GM23338 (cell line): ENCODE measurements around the gene S100A1. TPM values are rescaled to one million over a fixed set of nuclear protein-coding genes. Genes with fewer than 3 reads are reported as not detected.

Experiments used
- ATAC-seq: fragments of 200-7000 bp; cut with Tn5 transposase; 3 replicates; pipeline ENCODE4 v1.9.1; 2020
- DNase-seq: peaks from one replicate; pipeline ENCODE4 v3.0.0-alpha.2; 2015; ENCODE audit warnings: low spot score
- H2AFZ ChIP-seq: fragments of 200-600 bp; sonication (generic); 2 replicates; pipeline ENCODE4 v1.8.0; 2016; ENCODE audit warnings: antibody characterized with exemption, mild to moderate bottlenecking, moderate library complexity
- H3F3A ChIP-seq: fragments of 200-600 bp; sonication (generic); replicated peaks from 2 replicates; pipeline ENCODE4 v1.8.0; 2017; ENCODE audit warnings: antibody characterized with exemption, mixed run types, low read depth
- H3K27ac ChIP-seq: fragments of 200-600 bp; sonication (generic); 2 replicates; pipeline ENCODE4 v1.6.1; 2016; ENCODE audit warnings: low read depth
- H3K27me3 ChIP-seq: fragments of 200-600 bp; sonication (generic); 2 replicates; pipeline ENCODE4 v1.8.0; 2016; ENCODE audit warnings: mild to moderate bottlenecking, mixed run types, moderate library complexity; ENCODE audit not compliant: insufficient read depth
- H3K36me3 ChIP-seq: fragments of 200-600 bp; sonication (generic); 2 replicates; pipeline ENCODE4 v1.8.0; 2016; ENCODE audit warnings: mild to moderate bottlenecking; ENCODE audit not compliant: insufficient read depth
- H3K4me1 ChIP-seq: fragments of 200-600 bp; sonication (generic); 2 replicates; pipeline ENCODE4 v1.8.0; 2016; ENCODE audit warnings: mild to moderate bottlenecking, moderate library complexity; ENCODE audit not compliant: insufficient read depth
- H3K4me2 ChIP-seq: fragments of 200-600 bp; sonication (generic); 2 replicates; pipeline ENCODE4 v1.7.1; 2017; ENCODE audit warnings: mixed run types
- H3K4me3 ChIP-seq: fragments of 200-600 bp; sonication (generic); 2 replicates; pipeline ENCODE4 v1.6.1; 2016; ENCODE audit warnings: mixed run types
- H3K79me2 ChIP-seq: fragments of 200-600 bp; sonication (generic); replicated peaks from 2 replicates; pipeline ENCODE4 v1.8.0; 2017; ENCODE audit warnings: mild to moderate bottlenecking; ENCODE audit not compliant: insufficient read depth
- H3K9me2 ChIP-seq: fragments of 200-600 bp; sonication (generic); 2 replicates; pipeline ENCODE4 v1.8.0; 2017; ENCODE audit not compliant: insufficient read depth
- H4K20me1 ChIP-seq: fragments of 200-600 bp; sonication (generic); replicated peaks from 2 replicates; pipeline ENCODE4 v1.8.0; 2017; ENCODE audit warnings: mild to moderate bottlenecking; ENCODE audit not compliant: insufficient read depth
- H3K27ac Mint-ChIP-seq: 2 replicates; pipeline ENCODE4 v1.8.0; 2020; ENCODE audit warnings: inconsistent platforms, mild to moderate bottlenecking, moderate library complexity, mixed read lengths
- H3K27me3 Mint-ChIP-seq: 3 replicates; pipeline ENCODE4 v1.8.0; 2022; ENCODE audit warnings: low read depth, mild to moderate bottlenecking, moderate library complexity, mixed read lengths, inconsistent platforms; ENCODE audit not compliant: insufficient read depth, poor library complexity
- H3K36me3 Mint-ChIP-seq: 3 replicates; pipeline ENCODE4 v1.8.0; 2021; ENCODE audit warnings: low read depth, mild to moderate bottlenecking, inconsistent platforms, moderate library complexity, mixed read lengths
- H3K4me1 Mint-ChIP-seq: 3 replicates; pipeline ENCODE4 v1.8.0; 2020; ENCODE audit warnings: mild to moderate bottlenecking, inconsistent platforms, mixed read lengths
- H3K4me3 Mint-ChIP-seq: 3 replicates; pipeline ENCODE4 v1.8.0; 2021; ENCODE audit warnings: moderate library complexity, mild to moderate bottlenecking, inconsistent platforms, mixed read lengths
- H3K9me3 Mint-ChIP-seq: 3 replicates; pipeline ENCODE4 v1.8.0; 2020; ENCODE audit warnings: moderate library complexity, mild to moderate bottlenecking, inconsistent platforms, mixed read lengths
- CREB1 ChIP-seq: fragments of 250-450 bp; sonication (Bioruptor Pico); IDR thresholded peaks from 2 replicates; pipeline ENCODE4 v1.5.0; 2020; ENCODE audit warnings: low read depth, mild to moderate bottlenecking, moderate library complexity
- CTCF ChIP-seq, 2 experiments: fragments of 200-600 bp in 1 of 2; sonication (generic) in 1 of 2; conservative IDR thresholded peaks; 2 replicates each; pipeline versions ENCODE4 v1.5.1 to v1.6.1; 2016 to 2017; ENCODE audit warnings: antibody characterized with exemption in 2 of 2, low read depth in 2 of 2, mild to moderate bottlenecking in 2 of 2, moderate library complexity in 1 of 2
- EZH2 ChIP-seq: fragments of 200-600 bp; sonication (generic); IDR thresholded peaks from one replicate; pipeline ENCODE4 v1.8.0; 2017; ENCODE audit warnings: antibody characterized with exemption, mild to moderate bottlenecking, low read depth; ENCODE audit not compliant: unreplicated experiment
- JUNB ChIP-seq: IDR thresholded peaks from one replicate; pipeline ENCODE4 v1.6.1; 2016; ENCODE audit warnings: antibody characterized with exemption; ENCODE audit not compliant: unreplicated experiment
- NANOG ChIP-seq: IDR thresholded peaks from 2 replicates; pipeline ENCODE4 v1.6.1; 2016; ENCODE audit warnings: antibody characterized with exemption, borderline replicate concordance
- POLR2AphosphoS5 ChIP-seq: IDR thresholded peaks from 2 replicates; pipeline ENCODE4 v1.6.1; 2016; ENCODE audit warnings: antibody characterized with exemption, low read depth
- REST ChIP-seq: IDR thresholded peaks from one replicate; pipeline ENCODE4 v1.6.1; 2018; ENCODE audit warnings: antibody characterized with exemption; ENCODE audit not compliant: unreplicated experiment
- STAT1 ChIP-seq: IDR thresholded peaks from one replicate; pipeline ENCODE4 v1.6.1; 2016; ENCODE audit warnings: antibody characterized with exemption; ENCODE audit not compliant: unreplicated experiment
- ZNF114 ChIP-seq: fragments of 250-450 bp; sonication (Bioruptor Pico); IDR thresholded peaks from 2 replicates; pipeline ENCODE4 v1.5.0; 2020; ENCODE audit warnings: mild to moderate bottlenecking, moderate library complexity
- ZNF331 ChIP-seq: fragments of 250-450 bp; sonication (Bioruptor Pico); IDR thresholded peaks from 2 replicates; pipeline ENCODE4 v1.5.0; 2020; ENCODE audit warnings: low read depth, mild to moderate bottlenecking, moderate library complexity
- polyA plus RNA-seq: library from polyadenylated mRNA; unstranded; fragments of >200 nt; fragmentation: Nextera tagmentation; extraction: Ambion mirVana; gene quantifications from 2 replicates; pipeline ENCODE4 v1.2.1, GENCODE V29; 2016
- total RNA-seq: library from RNA; depleted of rRNA; stranded (reverse); fragments of >200 nt; shearing (Covaris generic); gene quantifications from 2 replicates; pipeline ENCODE4 v1.2.3, GENCODE V29; 2014
- TF ChIP-seq, protein P1 (sequence below): fragments of 250-450 bp; sonication (Bioruptor Pico); IDR thresholded peaks from 2 replicates; pipeline ENCODE4 v1.5.0; 2020; ENCODE audit warnings: mild to moderate bottlenecking, moderate library complexity
- TF ChIP-seq, protein P2 (sequence below): IDR thresholded peaks from 2 replicates; pipeline ENCODE4 v1.6.1; 2016; ENCODE audit warnings: antibody characterized with exemption

S100A1 gene
- total and polyA plus RNA-seq, 2 experiments from 2014 or later = 0.13 to 0.66 TPM

DNA sequence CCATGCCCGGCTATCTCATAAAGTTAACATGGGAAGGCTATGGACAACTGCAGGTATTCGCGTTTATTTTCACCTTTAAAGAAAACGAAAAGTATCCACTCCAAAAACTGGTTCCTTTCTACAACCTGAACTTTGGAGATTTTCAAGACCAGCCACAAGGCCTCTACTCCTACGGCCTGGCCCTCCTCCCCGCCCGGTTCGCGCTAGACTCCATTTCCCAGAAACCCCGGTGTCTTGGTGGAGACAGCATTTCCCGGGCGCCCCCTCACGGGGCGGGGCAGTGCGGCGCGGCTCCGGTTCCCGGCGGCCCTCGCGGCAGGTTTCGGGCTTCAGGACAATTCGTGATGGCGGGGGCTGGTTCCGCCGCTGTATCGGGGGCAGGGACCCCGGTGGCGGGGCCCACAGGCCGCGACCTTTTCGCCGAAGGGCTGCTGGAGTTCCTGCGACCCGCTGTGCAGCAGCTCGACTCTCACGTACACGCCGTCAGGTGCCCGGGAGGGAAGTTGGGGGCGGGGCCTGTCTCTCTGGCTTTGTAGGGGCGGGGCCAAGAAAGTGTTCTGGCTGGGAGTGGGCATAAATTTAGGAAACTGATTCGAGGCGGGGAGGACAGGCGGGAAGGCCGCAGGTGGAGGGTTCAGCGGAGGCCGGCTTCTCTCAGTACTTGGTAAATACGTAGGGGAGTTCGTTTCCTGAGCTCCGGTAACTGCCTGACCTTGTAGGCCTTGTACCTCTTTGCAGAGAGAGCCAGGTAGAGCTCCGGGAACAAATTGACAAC lies 30.4 kb downstream of the S100A1 start, which contains the start of gene SNAPIN:
Gene SNAPIN (plus strand): TSS at position 304 of the 775 bp plus-strand sequence. CDS start 41 bp downstream, at position 345.
- H3K27me3 ChIP-seq = no peaks in the 10 kb centered on the region
- H3F3A ChIP-seq = peaks cover 36% of the 10 kb centered on the region
- H3K27me3 Mint-ChIP-seq = peaks cover 8% of the 10 kb centered on the region
- peak within 1 kb of the TSS; percentile 93 for H3K4me3 Mint-ChIP-seq
- H3K4me1 ChIP-seq = peaks cover 8% of the 10 kb centered on the region
- TF ChIP-seq ZNF331 = no peak
- no peak for TF ChIP-seq JUNB
- TF ChIP-seq REST = no peak
- no peak for TF ChIP-seq EZH2
- peak; percentile 80 for TF ChIP-seq POLR2AphosphoS5
- no peak for TF ChIP-seq NANOG
- TF ChIP-seq, protein P1, sequence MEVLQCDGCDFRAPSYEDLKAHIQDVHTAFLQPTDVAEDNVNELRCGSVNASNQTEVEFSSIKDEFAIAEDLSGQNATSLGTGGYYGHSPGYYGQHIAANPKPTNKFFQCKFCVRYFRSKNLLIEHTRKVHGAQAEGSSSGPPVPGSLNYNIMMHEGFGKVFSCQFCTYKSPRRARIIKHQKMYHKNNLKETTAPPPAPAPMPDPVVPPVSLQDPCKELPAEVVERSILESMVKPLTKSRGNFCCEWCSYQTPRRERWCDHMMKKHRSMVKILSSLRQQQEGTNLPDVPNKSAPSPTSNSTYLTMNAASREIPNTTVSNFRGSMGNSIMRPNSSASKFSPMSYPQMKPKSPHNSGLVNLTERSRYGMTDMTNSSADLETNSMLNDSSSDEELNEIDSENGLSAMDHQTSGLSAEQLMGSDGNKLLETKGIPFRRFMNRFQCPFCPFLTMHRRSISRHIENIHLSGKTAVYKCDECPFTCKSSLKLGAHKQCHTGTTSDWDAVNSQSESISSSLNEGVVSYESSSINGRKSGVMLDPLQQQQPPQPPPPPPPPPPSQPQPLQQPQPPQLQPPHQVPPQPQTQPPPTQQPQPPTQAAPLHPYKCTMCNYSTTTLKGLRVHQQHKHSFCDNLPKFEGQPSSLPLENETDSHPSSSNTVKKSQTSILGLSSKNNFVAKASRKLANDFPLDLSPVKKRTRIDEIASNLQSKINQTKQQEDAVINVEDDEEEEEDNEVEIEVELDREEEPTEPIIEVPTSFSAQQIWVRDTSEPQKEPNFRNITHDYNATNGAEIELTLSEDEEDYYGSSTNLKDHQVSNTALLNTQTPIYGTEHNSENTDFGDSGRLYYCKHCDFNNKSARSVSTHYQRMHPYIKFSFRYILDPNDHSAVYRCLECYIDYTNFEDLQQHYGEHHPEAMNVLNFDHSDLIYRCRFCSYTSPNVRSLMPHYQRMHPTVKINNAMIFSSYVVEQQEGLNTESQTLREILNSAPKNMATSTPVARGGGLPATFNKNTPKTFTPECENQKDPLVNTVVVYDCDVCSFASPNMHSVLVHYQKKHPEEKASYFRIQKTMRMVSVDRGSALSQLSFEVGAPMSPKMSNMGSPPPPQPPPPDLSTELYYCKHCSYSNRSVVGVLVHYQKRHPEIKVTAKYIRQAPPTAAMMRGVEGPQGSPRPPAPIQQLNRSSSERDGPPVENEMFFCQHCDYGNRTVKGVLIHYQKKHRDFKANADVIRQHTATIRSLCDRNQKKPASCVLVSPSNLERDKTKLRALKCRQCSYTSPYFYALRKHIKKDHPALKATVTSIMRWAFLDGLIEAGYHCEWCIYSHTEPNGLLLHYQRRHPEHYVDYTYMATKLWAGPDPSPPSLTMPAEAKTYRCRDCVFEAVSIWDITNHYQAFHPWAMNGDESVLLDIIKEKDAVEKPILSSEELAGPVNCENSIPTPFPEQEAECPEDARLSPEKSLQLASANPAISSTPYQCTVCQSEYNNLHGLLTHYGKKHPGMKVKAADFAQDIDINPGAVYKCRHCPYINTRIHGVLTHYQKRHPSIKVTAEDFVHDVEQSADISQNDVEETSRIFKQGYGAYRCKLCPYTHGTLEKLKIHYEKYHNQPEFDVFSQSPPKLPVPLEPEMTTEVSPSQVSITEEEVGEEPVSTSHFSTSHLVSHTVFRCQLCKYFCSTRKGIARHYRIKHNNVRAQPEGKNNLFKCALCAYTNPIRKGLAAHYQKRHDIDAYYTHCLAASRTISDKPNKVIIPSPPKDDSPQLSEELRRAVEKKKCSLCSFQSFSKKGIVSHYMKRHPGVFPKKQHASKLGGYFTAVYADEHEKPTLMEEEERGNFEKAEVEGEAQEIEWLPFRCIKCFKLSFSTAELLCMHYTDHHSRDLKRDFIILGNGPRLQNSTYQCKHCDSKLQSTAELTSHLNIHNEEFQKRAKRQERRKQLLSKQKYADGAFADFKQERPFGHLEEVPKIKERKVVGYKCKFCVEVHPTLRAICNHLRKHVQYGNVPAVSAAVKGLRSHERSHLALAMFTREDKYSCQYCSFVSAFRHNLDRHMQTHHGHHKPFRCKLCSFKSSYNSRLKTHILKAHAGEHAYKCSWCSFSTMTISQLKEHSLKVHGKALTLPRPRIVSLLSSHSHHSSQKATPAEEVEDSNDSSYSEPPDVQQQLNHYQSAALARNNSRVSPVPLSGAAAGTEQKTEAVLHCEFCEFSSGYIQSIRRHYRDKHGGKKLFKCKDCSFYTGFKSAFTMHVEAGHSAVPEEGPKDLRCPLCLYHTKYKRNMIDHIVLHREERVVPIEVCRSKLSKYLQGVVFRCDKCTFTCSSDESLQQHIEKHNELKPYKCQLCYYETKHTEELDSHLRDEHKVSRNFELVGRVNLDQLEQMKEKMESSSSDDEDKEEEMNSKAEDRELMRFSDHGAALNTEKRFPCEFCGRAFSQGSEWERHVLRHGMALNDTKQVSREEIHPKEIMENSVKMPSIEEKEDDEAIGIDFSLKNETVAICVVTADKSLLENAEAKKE (CRISPR knock-in tag) = no peak
- TF ChIP-seq ZNF114 (CRISPR knock-in tag) = no peak
- TF ChIP-seq STAT1 = no peak
- no peak for TF ChIP-seq CTCF (conservative IDR thresholded peaks at IDR 0.05; ENCODE audit: low read depth in 2 of 2)
- TF ChIP-seq CREB1 (CRISPR knock-in tag) = peak; percentile 43; the same call in 1 of the 2 replicates
- TF ChIP-seq, protein P2, sequence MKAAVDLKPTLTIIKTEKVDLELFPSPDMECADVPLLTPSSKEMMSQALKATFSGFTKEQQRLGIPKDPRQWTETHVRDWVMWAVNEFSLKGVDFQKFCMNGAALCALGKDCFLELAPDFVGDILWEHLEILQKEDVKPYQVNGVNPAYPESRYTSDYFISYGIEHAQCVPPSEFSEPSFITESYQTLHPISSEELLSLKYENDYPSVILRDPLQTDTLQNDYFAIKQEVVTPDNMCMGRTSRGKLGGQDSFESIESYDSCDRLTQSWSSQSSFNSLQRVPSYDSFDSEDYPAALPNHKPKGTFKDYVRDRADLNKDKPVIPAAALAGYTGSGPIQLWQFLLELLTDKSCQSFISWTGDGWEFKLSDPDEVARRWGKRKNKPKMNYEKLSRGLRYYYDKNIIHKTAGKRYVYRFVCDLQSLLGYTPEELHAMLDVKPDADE = peak; percentile 81
- peak within 1 kb of the TSS; percentile 85 for H3K27ac ChIP-seq
- peaks cover 25% of the 10 kb centered on the region for H3K36me3 ChIP-seq
- H3K27ac Mint-ChIP-seq = peak within 1 kb of the TSS; percentile 94
- ATAC-seq (peak; percentile 97), DNase-seq (peak; percentile 97)
- peak within 1 kb of the TSS; percentile 86 for H3K4me2 ChIP-seq
- H2AFZ ChIP-seq = peak within 1 kb of the TSS; percentile 83; the same call in 1 of the 2 replicates
- H4K20me1 ChIP-seq = peaks cover 5% of the 10 kb centered on the region
- H3K4me3 ChIP-seq = peak within 1 kb of the TSS; percentile 88
- peaks cover 36% of the 10 kb centered on the region for H3K36me3 Mint-ChIP-seq
- H3K9me3 Mint-ChIP-seq = no peaks in the 10 kb centered on the region
- H3K9me2 ChIP-seq = no peaks in the 10 kb centered on the region
- peaks cover 7% of the 10 kb centered on the region for H3K4me1 Mint-ChIP-seq
- H3K79me2 ChIP-seq = peaks cover 13% of the 10 kb centered on the region
